HT1080 (cell line): ENCODE results near the gene DLX4. TPM values are rescaled to one million over a fixed set of nuclear protein-coding genes. Genes with fewer than 3 reads are reported as not detected.

Source experiments
- DNase-seq: peaks from one replicate; pipeline ENCODE4 v3.0.0-alpha.2; 2015; ENCODE audit warnings: low read depth
- total RNA-seq: library from RNA; depleted of rRNA; stranded (reverse); fragments of >200 nt; shearing (Covaris generic); gene quantifications from 2 replicates; pipeline ENCODE4 v1.2.3, GENCODE V29; 2014

The DLX4 gene
- total RNA-seq, 1 experiment from 2014 or later = 0.31 TPM

DNA sequence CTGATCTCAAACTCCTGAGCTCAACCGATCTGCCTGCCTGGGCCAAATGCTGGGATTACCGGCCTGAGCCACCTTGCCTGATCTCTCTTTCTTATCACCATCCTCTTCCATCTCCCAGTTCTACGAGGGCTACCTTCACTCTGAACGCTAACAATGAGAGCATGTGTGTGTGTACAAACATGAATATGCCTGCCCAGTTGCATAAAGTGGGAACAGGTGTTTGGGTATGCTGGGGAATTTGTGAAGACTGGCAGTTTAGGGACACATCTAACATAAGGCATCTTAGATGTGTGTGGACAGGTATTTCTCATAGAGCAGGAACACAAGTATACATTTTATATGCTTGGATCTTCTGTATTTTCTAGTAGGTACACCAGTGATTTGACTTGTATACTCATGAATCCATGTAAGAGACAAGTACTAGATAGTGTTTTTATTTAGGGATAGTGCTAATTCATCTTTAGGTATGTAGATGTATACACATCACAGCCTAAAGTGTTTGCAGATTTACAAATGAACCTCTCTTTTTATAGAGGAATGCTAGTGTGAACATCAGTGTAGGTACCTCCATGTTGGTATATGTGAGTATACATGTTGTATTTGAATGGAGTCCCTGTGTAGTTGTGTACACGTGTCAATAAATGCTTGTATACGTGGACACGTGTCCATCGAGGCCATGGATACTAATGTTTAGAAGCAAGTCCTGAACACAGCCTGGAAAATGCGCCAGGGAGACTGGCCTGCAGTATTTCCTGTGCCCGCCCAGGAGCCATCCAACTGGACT is 1.2 kb upstream of the DLX4 start:
- DNase-seq = no peak

DNA sequence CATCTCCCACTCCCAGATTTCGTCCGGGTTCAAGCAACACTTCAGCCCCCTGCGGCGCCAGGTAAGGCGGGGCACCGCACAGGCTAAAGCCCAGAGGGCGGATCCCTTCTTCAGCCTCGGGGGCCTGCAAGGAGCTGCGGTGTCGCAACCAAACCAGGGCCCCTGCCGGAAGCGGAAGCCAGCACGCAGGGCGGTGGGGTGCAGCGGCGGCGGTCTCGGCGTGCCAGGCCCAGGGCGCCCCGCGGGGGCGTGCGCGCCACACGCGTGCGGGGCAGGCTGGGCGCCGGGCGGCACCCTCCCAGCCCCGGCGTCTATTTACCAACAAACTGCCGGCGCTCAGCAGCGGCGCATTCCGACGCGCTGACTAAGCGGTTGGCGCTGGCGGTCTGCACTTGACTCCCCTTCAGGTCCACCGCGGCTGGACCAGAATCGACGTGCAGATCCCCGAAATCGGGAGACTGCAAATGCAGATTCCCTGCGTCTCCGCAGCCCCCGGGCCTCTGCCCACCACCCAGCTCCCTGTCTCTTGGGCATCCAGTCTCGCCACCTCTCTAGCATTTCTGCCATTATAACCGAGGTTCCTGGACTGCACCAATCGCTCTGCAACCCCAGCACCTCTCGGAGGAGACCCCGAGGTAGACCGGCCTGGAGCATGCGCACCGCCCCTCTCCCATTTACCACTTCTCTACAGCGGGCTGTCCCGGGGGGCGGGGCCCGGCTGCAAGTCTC is 421 bp upstream of the DLX4 start:
- DNase-seq = peak; percentile 73

DNA sequence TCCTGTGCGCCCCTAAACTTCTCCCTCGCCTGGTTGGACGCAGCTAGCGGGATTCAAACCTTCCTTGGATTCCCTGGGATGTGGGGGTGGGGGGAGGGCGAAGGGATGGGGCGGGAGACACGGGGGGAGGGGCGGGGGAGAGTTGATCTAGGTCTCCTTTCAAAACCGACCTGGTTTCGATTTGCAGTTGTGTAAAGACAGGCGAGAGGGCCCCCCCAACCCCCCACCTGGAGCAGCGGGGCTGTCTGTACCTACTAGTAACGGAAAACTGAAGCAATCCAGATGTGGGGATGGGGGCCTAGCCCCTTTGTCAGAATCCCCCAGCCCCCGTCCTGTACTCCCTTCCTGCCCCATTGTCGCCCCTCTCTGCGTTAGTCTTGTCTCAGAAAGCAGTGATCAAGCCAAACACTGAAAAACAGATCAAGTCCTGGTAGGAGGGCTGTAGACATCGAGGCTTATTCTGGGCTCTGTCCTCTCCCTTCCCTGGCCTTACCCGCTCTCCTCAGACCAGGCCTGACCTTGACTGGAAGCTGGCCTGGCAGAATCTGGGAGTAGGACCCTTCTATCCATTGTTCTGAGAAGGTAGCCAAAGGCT is 902 bp downstream of the DLX4 start:
- no peak for DNase-seq

DNA sequence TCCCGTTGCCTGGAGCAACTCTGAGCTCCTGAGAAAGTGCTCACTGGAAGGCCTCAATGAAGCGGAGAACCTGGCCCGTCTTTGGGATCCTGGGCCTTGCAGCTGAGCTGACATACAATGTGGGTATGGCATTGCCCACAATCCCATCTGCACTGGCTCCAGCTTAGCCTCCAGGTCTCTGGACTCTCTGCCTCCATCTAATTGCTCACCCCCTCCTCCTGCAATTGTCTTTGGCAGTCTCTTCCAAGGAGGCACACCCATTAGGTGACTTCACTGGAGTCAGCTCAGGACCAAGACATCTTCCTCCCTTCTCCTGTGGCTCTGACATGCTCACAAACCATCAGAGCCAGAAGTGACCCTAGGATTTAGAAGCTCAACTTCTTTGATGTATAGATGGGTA is 1.5 kb downstream of the DLX4 start:
- DNase-seq = no peak

DNA sequence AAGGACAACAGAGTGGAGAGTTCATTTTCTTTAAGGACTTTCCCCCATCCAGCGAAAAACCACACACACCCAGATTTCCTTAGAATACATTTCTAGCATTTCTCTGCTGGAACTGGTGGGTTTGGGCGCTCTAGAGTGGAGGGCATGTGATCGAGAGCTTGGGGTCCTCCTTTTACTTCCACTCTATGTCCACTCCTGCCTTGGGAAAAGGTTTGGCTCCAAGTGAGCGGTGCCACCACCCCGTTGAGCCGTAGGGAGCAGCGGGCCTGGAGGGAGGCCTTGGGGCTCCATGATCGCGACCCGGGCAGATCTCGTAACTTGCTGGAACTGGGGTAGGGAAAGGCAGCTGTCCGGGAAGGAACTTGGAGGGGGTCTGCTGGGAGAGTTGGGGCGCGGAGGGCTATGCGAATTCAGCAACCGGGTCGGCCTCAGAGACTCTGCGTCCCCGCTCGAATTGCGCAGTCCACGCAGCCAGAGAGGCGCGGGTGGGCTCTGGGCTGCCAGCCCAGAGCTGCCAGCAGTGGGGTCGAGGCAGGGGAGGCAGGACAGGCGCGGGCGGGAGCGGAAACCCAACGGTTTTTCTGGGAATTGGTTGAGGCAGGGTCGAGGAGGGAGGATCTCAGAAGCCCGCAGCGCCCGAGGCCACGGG is 2.3 kb downstream of the DLX4 start:
- DNase-seq = no peak

DNA sequence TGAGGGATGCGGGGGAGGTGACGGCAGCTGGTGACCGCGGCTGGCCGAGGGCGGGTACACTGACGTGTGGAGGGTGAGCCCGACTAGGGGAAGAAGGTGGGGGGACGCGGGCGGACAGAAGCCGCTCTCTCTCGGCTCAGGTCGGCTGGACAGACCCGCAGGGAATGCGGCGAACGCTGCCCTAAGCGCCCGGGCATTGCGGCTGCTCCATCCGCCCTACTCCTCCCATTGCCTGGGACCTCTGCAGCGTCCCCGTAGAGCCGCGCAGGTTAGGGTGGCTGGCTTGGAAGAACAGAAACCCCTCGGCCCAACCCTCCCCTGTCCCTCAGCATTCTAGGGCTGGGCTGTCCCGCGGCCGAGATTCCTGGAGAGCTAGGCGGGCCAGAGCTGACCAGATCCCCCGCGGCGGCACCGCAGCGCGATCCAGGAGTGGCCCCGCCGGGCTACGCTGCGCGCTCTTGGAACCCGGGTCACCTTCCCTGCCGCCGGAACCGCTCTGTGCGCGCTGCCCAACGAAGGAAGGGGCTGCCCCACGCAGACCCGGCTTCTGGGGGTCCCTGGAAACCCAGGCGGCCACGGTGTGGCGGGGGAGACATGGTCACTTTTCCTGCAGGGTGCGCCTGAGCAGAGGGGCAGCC is 3.0 kb downstream of the DLX4 start:
- no peak for DNase-seq

DNA sequence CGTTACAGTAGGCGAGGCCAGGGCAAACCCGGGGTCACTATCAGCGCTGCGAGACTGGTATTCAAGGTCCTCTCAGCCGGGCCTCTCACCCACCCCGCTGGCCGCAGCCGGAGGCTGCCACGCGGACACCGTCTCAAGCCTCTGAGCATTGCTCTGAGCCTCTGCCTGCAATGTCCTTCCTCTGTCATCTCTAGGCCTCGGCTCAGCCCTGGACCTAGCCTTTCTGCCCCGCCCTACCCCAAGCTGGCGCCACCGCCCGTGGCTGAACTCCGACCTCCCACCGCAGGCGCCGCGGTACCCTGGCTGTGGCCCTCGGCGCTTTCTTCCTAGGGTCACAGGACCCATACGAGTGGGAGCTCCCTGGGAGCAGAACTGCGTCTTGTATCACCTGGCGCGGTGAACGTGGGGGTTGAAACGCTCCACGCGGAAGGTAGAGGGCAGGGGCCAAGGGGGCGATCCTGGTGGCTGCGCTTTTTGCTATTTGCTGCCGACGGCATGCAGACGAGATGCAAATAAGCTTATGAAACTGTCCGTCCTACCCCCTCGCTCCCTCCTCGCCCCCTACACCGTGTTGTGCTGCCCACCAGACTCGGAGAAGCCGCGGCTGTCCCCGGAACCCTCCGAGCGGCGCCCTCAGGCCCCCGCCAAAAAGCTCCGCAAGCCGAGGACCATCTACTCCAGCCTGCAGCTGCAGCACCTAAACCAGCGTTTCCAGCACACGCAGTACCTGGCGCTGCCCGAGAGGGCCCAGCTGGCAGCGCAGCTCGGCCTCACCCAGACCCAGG is 3.7 kb downstream of the DLX4 start:
- DNase-seq = no peak

DNA sequence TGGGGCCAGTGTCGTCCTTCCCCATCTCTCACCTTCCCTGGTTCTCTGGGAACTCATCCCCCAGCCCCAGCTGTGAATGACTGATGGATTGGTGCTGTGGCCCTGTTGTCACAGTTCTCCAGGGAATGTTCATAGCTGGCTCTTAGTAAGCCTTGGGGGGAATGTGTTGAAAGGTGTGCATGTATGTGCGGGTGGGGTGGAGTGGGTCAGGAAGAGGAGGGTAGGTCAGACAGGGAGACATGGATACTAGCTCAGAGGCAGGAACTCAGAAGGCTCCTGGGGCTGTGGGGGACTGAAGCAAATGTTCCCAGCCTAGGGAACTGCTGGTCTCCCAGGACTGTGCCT is 4.3 kb downstream of the DLX4 start:
- no peak for DNase-seq

DNA sequence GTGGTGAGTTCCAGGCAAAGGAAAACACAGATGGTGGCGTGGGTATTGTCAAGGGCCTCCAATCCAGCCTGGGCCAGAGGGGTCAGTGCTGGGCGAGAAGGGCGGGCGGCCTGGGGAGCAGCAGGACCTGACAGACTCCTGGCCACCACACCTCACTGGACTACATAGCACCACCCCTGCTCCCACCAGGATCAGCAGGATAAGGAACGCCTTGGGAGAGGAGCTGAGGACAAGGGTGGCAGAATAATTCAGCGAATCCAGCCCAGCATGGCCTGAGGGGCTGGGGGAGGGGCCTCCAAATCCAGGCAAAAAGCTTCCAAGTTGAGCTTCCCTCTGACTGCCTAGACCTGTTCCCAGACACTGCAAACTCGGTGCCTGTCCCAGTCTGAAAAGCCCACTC is 6.5 kb downstream of the DLX4 start:
- no peak for DNase-seq

DNA sequence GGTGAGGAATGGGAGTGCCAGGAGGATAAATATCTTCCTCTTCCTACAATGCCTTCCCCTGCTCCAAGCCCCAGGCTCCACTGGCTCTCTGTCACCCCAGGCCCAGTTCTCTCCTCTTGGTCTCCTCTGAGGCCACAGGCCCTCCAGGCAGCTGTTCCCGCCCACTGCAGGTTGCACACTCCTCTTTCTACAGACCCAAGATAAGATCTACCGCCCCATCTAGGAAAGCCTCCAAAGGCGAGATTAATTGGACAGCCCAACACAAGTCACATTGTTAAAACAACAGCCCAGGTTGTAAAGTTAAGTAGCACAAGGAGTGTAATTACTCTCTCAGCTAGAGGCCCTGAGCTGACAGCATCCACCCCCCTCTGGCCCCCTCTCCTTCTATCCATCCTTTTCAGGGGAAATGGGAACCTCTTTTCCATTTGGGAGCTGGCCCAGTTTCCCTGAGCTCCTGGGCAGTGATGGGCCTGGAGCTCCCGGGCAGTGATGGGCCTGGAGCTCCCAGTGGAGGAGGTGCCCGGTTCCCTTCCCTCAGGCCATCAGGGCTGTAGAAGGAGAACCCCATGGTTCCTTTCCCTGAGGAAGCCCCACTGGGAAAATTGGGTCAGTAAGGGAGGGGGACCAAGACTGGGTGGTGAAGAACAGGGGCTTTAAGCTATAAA is 7.3 kb downstream of the DLX4 start:
- no peak for DNase-seq

DNA sequence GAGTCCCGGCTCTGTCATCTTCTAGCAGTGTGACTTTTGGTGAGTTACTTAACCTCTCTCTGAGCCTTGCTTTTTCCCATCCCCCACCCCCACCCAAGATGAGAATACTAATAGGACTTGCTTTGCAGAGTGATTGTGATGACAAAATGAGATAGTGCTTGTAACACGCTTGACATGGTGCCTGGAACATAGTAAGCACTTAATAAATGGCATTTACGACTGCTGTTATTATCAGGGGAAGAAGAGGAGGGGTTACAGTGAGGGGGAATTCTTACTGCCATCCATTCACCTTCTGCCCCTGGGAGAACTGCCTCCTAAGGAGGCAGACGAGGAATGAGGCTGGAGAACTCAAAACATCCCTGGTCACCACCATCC is 7.8 kb downstream of the DLX4 start:
- no peak for DNase-seq

DNA sequence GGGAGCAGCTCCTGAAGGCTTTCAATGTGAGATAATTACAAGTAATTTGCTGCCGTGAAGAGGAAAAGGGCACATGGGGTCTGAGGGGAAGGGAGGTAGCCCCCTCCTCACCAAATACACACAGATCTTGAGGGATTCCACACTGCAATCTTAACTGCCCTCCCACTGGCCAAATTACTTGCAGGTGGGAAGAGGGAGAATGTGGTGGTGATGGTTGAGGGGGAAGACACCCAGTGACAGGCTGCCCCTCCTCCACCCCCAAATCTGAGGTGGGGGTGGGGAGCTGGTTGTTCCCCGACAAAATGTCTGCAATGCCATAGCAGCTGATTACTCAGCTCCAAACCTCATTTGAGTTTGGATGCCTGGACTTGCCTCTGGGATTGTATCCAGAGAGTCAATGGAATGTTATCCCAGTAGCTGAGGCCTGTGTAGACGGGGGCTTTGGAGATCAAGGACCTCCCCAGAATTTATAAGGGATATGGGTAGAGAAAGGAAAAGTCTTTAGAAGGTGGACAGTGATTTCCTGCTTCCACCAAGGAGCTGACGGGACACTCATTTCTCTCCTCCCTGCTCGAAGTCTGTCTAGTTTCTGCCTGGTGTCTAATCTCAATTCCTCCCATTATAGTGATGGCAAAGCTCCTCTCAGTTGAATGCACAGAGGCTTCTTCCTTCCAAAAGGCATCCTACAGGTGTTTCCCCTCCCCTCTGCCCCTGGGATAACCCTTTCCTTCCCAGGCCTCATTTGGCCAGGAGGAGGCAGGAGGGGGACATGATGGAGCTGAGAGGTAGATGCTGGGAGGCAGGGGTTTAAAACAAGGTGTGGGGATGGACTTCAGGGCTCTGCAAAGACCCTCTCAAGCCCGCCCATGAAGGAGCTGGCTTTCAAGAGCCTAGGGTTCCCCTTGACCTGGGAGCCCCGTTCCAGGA is 8.7 kb downstream of the DLX4 start:
- DNase-seq = no peak

DNA sequence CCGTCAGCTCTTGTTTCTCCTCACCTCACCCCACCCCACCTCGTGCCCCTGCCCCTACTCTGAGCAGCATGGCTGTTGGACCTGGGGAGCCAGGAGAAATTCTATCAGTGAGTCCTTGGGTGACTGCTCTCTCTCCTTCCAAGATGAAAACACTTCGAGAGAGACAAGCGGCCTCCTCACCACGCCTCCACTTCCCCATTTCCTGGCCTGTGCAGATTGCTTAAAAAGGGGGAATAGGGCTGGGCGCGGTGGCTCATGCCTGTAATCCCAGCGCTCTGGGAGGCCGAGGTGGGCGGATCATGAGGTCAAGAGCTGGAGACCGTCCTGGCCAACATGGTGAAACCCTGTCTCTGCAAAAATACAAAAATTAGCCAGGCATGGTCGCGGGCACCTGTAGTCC is 9.5 kb downstream of the DLX4 start:
- DNase-seq = no peak

DNA sequence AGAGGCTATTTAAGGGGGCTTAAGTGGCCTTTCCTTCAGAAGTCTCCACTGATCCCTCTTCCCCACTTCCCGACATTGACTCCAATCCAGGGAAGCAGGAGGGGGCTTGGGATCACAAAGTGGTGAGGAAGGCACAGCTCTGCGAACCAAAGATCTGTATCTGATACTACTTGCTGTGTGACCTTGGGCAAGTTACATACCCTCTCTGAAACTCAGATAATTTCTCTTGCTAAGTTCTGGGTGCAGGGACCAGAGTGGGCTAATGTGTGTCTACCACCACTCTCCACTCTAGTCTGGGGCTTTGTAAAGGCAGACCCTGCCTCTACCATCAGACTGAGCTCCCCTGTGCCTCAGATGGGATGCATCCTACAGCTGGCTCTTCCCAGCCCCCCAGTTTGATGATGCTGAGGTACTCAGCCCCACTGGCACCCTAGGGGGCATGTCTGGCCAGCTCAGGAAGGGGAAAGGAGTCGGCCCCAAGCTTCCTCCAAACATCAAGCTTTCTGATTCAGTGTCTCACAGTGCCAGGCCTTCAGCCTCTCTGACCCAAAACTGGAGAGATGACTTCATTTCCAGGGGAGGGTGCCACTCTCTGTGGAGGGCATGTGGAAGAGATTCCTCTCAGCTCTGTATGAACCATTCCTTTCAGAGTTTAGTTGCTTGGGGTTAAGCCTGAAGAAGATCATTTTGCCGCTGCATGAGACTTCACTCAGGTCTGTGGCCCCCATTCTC is 10.9 kb downstream of the DLX4 start:
- DNase-seq = no peak

DNA sequence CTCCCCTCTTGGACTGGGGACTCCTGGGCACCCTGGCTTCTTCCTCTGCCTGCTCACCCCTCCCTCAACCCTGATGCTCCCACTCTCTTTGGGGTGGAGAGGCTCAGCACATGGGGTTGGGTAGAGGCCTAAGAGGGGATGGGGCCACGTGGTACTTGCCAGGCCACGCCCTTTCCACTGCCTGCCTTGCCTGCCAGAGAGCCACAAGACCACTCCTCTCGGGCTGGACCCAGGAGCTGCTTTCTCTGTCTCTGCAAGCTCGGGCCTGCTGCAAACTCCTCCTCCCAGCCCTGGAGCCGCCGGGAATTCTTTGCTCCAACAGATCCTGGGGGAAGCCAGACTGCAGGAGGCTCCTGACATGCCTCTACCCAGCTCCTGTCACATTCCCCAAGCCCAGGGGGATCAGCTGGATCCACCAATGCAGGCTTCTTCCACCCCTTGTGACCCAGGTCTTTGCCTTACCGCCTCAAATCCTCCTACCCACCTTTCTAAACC is 11.8 kb downstream of the DLX4 start:
- DNase-seq = no peak

DNA sequence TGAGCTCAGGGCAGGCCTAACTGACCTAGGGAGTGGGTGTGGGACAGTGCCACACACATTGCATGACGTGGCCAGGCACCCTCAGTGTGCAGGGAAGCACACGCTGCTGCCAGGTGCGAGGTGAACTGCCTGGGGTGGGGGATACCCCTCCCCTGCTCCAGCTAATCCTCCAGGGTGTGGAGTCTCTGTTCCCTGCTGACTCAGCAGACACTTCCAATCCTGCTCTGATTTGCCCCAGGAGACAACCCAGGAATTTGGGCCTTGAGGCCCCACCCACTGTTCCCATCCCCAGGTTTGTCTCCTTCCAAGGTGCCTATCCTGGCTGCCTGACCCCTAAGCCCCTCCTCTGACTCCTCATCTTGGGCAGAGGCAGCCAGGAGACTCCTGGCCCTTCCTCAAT is 15.3 kb downstream of the DLX4 start:
- no peak for DNase-seq

DNA sequence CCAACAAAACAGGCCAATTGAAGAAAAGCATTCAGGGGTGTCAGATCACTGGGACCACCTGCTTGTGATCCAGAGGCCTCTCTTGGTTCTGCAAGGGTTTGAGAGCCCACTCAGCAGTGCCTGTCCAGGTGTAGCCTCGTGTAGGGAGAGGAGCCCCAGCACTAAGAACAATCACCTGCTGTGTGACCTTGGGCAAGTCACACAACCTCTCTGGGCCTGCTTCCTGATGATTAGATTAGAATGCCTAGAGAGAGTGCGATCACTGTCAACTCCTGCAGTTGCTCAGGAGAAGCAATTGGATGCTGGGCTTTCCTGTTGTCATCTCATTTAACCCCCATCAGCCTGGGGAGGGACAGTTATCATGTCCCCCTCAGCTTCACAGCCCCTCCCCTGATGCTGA is 15.8 kb downstream of the DLX4 start:
- DNase-seq = no peak

DNA sequence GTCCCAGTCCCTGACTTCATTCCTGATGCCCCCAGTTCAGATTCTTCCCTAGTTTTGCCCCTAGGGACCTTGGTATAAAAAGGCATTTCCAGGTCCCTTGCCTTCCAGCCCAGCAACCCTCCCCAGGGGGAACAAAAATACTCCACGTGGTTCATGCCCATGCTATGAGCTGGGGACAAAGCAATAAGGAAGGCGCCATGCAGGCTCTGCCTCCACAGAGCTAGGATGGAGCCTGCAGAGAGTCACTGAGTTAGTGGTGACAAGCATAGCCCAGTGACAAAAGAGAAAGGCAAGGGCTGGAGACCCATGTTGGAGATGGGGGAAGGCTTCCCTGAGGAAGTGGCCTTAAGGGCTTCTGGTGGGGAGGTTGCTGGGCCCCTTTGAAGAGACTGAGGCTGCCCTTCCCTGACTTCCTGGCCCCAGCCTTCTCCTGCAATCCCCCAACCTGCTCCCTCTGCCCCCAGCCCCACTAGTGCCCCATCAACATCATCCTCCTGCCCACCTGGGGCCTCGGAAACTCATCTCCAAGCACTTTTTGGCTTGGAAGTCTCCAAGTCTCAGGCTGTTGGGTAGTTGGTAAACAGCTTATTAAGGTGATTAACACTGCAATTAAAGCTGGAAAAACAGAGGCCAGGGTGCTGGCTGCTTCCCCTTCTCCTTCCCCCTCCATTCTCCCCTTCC is 16.5 kb downstream of the DLX4 start:
- no peak for DNase-seq
